NCI-H146 treated with DMSO at 0.1 percent for 48 hours (cell line): Measurements from ENCODE around the gene COL4A3.

ENCODE experiments used
- DNase-seq: peaks from one replicate; lab custom pipeline; 2025; ENCODE audit not compliant: unreplicated experiment; lab: John Stamatoyannopoulos, UW

The COL4A3 gene

GRCh38 chr2:227285741-227286236, 121.4 kb downstream of the COL4A3 start:
- DNase-seq = no peak

- no peak for DNase-seq
These were observed 123.3 kb downstream of the COL4A3 start for GRCh38 chr2:227287771-227288170.

- DNase-seq = no peak
These were observed 127.9 kb downstream of the COL4A3 start for GRCh38 chr2:227292314-227292713.

DNA sequence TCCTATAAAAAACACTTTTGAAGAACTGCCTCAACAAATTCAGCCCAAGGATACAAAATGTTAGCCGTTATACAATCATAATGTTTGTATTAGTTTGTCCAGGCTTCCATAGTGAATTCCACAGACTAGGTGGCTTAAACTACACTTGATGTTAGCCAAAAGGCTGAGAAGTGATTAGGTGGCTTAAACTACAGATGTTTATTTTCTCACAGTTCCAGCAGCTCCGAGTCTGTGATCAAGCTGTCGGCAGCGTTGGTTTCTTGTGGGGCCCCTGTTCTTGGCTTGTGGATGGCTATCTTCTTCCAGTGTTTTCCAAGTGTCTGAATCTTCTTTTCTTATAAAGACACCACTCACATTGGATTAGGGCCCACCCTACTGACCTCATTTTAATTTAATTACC, 129.1 kb downstream of the COL4A3 start:
- DNase-seq = no peak

- no peak for DNase-seq
These were observed 131.4 kb downstream of the COL4A3 start for GRCh38 chr2:227295806-227296205.

DNA sequence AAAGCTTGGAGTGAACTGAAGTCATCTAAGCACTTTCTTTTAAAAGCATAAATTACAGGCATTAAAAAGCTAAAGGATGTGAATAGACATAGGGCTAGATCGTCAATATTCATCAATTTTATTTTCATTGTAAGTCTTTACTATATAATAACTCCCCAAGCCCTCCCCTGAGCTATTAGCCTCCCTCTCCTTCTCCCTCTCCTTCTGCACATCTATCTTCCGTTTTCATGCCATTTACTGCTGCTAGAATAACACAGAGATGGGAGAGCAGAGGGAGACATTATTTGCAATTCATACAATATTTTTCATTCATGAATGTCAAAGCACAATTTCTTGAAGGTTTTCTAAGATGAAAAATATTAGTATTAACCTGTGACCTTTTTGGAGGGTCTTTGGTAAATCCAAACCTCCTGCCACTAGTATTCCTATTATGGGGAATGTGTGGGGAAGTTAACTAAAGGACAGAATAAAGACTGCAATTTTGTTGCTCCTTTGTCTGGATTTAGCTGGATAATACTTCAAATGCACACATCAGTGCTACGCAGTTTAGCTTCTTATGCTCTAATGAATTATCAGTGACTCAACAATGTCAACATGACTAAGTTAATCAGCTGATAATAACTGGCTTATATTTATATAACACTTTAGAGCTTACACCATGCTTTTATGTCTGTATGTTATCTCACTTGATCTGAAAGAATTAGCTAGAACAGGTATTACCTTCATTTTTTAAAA, 132.4 kb downstream of the COL4A3 start:
- DNase-seq = no peak

- DNase-seq = no peak
These were observed 137.1 kb downstream of the COL4A3 start for GRCh38 chr2:227301523-227301922.

DNA sequence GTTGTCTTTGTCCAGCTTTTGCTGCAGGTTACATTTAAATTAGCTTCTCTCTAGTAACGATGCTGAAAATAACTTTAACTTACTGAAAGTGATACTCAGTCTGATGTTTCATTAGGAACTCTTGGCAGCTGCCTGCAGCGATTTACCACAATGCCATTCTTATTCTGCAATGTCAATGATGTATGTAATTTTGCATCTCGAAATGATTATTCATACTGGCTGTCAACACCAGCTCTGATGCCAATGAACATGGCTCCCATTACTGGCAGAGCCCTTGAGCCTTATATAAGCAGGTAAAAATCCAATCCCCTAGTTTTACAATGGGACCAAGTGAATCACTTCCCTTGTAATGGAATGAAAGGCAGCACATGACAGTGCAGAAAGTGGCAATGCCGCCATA, 144.4 kb downstream of the COL4A3 start:
- no peak for DNase-seq

DNA sequence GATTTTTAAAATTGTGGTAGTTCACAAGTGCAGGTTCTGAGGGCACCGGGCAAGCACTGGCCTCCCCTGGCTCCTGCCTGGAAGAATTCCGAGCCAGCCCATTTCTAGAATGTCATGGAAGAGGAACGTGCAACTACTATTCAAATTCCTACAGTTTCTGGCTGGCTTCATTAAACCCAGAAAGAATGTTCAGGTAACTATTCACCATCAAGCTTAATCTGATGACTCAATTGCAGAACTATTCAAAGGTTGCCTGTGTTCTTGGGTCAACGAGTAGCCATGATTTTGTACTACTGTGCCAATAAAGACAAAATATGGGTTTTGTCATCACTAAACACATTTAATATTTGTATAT, 146.3 kb downstream of the COL4A3 start:
- no peak for DNase-seq

GRCh38 chr2:227311861-227312506, 147.6 kb downstream of the COL4A3 start:
- DNase-seq = no peak

DNA sequence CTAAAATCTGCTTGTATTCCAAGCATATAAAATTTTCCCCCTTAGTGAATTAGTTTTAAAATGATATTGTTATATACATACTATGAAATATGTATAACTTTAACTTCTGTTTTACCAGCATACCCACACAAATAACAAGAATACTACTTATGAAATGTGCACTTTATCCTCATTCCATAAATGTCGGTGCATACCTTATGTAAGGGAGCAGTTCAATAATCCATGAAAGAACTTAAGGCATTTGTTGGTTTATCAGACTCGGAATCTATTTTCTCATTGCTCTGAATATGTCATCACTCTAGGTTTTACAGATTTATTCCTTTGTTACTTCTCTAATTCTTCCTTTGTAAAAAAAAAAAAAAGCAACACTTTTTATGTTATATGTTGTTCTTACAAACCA, 148.2 kb downstream of the COL4A3 start:
- DNase-seq = no peak

DNA sequence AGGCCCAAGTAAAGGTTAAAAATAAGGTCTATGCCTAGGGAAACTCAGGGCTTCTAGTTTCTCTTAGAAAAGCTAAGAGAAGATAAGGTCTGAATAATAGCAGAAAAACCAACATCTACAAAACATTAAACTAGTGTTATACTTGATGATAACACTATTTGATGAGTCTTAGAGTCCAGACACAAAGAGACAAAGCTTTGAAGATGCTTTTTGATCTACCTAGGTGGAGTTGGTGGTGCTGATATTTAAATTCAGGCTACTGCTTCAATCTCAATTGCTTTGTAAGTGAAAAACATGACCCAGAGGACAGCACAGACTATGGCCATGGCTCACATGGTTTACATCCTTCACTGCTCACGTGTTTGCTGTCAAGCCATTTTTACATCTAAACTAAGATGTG, 148.9 kb downstream of the COL4A3 start:
- no peak for DNase-seq

GRCh38 chr2:227317834-227318233, 153.4 kb downstream of the COL4A3 start:
- no peak for DNase-seq

GRCh38 chr2:227320305-227321094, 156.1 kb downstream of the COL4A3 start:
- no peak for DNase-seq

DNA sequence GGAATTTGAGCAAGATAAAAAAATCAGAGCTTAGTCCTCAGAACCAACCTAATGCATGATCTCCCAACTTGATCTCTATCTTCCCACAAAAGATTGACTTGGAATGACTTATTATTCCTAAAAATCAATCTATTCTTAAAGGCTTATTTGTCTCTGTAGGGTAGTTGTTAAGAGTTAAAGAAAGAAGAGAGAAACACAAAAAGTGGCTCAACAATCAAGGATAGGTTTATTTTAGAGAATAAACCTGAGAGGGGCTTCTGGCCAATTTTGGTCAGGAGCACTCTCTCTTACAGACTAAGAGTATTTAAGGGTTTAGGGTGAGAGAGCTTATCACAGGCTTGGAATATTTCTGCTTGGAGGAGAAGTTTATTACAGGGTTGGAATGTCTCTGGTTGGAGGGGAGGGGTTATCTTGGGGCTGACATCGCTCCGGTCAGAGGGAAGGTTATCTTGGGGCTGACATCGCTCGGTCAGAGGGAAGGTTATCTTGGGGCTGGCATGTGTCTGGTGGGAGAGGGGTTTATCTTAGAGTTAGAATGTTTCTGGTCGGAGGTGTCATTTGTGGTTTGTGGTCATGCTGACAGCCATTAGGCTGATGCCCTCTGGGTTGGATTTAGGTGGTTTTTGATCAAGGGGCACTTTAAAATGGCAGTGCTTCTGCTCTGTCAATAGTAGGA, 158.2 kb downstream of the COL4A3 start:
- DNase-seq = no peak

DNA sequence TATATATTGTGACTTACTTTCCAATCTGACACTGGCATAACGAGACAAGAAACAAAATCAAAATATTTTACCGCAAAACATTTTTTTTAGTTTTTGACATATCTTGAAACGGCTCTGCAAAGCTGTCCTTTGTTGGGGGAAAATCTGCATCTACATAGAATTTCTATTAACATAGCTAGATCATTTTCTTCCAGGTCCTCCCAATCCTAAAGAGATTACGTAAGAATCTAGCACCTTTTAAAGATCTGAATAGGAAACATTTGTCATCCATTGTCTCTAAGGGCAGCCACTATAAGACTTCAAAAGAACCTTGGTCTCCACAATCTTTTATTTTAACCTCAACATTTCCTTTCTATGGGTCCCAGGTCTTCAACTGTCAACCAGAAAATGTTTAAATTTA, 159.4 kb downstream of the COL4A3 start:
- DNase-seq = no peak

DNA sequence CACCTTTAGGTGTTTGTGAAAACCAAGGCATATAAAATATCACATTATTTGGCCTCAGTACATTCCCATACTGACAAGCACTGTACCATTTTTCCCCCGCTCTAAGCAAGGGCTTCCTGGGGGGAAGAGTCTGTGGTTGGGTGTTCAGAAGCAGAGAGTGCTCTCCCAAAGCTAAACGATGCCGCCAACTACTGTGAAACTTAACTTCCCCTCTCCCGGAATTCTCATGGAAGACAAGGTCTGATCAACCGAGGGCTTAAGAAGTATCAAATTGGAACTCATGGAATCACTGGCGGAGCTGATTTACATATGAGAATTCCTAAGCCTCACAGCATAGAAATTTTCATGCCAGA, 160.2 kb downstream of the COL4A3 start:
- DNase-seq = peak; percentile 28

- peak; percentile 51 for DNase-seq
These were observed 160.8 kb downstream of the COL4A3 start, which contains the start of gene MFF for GRCh38 chr2:227324995-227325838. Gene MFF (plus strand): TSS chr2:227325251. CDS start chr2:227330666, 5,415 bp downstream.

DNA sequence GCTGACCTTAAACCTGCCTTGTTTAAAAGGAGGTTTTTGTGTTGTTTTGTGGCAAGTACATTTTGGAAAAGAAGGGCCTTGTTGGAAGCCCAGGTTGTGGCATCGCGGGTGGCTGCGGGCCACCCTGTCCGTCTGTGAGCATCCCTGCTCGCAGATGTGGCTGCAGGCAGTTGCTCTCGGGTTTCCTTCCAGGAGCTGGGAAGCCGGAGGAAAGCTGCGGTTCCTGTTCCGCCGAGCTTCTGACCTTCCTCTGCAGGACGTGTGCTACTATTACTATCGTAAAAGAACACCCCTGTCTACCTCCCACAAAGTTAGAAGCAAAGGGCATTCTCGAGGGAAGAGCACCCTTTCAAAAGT, 161.4 kb downstream of the COL4A3 start:
- DNase-seq = no peak

- DNase-seq = no peak
These were observed 162.4 kb downstream of the COL4A3 start for GRCh38 chr2:227326783-227327182.

GRCh38 chr2:227335713-227336112, 171.3 kb downstream of the COL4A3 start:
- no peak for DNase-seq
